LNCAP (cell line): ENCODE data around the gene FOXN1.

Source experiments
- TF ChIP-seq, protein P1 (sequence below): fragments of 450-650 bp; IDR thresholded peaks from 2 replicates; pipeline ENCODE4 v1.5.1; 2017; ENCODE audit warnings: mild to moderate bottlenecking

The FOXN1 gene

DNA sequence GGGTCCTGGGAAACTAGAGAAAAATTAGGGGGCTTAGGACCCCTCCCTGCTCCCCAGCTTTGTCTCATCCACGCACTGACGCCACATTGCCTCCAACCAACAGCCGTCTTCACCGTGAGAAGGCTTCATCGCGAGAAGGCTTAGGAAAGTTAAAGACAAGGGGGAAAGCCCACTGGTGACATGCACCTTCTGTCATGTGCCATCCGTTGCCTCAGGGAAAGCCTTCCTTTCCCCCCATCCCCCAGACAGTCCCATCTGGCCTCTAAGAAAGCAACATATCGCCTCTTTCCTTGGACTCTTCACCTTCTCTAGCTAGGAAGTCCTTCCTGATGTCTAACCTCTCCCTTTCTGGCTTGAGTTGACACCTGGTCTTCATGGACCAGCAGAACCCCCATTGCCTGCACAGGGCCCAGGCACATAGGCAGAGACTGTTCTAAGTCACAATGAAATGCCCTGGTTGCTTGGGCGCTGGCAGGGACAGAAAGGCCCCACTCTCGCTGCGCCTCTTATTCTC lies 2.1 kb downstream of the FOXN1 start:
- TF ChIP-seq, protein P1, sequence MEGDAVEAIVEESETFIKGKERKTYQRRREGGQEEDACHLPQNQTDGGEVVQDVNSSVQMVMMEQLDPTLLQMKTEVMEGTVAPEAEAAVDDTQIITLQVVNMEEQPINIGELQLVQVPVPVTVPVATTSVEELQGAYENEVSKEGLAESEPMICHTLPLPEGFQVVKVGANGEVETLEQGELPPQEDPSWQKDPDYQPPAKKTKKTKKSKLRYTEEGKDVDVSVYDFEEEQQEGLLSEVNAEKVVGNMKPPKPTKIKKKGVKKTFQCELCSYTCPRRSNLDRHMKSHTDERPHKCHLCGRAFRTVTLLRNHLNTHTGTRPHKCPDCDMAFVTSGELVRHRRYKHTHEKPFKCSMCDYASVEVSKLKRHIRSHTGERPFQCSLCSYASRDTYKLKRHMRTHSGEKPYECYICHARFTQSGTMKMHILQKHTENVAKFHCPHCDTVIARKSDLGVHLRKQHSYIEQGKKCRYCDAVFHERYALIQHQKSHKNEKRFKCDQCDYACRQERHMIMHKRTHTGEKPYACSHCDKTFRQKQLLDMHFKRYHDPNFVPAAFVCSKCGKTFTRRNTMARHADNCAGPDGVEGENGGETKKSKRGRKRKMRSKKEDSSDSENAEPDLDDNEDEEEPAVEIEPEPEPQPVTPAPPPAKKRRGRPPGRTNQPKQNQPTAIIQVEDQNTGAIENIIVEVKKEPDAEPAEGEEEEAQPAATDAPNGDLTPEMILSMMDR = no peak

DNA sequence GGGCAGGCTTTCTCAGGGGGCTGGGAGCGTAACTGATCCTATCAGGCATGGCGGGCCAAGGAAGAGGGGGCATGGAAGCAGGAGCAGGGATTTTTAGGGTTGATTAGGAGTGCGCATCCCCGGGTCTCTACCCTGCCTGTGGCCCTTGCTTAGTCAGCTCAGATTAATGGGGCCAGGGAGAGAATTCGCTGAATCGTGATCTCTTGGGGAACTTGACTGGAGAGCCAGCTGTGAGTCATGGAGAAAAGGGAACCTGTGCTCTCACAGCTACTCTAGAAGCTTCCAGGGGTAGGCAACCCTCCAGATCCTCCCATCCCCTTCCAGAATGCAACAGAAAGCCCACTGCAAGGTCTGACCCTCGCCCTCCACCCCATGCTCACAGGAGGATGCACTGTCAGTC lies 3.6 kb downstream of the FOXN1 start:
- TF ChIP-seq, protein P1 = no peak

DNA sequence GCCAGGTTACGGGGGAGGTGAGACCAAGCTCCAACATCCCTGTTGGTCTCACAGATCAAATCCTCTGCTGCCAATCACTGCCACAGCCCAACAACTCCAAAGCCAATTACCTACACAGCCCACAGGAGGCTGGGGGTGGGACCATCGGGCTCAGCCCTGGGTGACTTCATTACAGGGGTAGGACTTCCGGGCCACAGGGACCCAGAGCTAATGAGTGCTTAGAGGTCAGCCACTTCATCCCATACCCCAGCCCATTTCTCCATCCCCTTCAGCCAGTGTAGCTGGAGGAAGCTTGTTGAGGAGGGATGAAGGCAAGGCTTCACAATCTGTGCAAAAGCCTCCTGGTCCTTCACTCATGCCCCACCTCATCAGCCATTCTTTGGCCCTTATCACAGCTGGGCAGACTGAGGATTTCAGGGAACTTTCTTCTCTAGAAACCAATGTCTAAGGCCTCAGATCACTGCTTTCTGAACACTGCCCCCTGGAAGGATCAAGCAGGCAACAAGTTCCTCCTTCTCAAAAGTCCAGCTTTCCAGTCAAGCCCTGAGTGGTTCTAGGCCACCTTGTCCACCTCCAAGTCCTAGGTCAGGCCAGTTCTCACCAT lies 5.8 kb downstream of the FOXN1 start:
- TF ChIP-seq, protein P1 = no peak

DNA sequence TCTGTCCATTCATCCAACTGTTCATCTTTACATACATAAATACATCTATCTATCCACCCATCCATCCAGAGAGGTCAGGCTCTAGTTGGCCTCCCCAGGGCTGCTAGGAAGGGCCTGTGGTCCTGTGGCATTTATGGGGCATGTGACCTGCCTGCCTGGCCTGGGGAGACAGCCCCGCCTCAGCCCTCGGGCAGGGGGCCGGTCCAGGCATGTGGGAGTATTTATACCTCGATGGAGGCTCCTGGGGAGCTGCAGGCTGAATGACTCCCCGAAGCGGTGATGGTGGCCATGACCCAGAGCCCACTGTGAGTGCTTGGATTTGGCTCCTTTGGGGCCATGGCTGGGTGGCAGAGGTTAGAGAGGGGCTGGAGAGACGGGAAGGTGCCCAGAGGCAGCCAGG lies 7.3 kb downstream of the FOXN1 start:
- TF ChIP-seq, protein P1 = no peak

DNA sequence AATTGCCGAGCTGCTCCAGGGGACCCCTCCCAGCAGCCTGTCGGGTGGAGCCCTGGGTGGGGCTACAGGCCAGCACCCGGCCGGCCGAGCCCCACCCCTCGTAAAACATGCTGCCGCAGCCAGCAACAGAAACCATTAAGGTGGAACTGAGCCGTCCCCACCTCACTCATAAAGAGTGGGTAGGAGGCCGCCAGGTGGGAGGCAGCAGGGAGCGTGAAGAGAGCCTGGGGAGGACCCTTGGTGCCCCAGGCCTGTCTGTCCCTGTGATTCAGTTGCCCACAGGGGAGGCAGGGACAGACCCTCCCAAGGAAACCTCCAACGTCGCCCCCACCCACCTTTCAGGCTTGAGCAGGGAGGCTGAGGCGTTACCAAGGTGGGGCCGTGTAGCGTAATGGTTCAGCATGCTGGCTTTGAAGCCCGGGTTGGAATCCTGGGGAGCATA lies 8.4 kb downstream of the FOXN1 start:
- TF ChIP-seq, protein P1 = no peak

DNA sequence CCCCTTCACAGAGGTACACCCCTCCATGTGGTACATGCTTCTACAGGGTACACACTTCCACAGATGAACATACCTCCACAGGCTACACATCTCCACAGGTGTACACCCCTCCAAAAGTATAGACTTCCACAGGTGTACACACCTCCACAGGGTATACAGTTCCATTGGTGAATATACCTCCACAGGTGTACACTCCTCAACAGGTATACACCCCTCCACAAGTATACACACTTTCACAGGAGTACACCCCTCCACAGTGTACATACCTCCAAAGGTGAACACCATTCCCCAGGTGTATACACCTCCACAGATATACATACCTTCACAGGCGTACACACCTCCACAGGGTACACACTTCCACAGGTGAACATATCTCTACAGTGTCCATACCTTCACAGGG lies 9.4 kb downstream of the FOXN1 start:
- TF ChIP-seq, protein P1 = no peak

DNA sequence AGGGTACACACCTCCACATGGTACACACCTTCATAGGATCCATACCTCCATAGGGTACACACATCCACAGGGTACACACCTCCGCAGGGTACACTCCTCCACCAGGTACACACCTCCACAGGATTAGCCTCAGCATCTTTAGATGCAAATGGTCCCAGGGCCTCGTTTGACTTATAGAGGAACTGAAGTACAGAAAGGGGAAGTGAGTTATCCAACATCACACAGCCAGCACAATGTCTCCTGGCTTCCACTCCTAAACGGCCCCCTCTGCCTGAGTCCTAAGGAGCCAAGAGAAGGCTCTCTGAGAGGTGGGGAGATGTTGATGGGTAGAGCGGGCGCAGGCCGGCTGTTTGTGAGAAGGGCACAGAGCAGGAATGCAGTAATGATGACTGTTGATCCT lies 12.0 kb downstream of the FOXN1 start:
- TF ChIP-seq, protein P1 = no peak

DNA sequence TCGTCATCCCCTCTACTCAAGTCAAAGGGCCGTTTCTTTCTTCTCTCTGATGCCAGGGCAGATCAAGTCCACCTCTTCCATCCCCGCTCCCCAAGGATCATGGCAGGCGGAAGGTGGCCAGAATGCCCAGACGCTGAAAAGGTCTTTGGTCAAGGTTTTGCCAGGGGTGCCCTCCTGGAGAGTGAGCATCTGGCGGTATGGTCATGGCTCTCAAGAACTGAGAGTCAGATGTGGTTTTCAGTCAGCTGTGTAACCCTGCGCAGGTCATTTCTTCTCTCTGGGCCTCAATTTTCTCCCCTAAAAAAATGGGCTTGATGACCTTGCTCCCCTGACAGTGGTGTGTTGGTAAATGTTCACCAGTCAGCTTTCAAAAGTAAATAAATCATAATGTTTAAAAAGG lies 12.4 kb downstream of the FOXN1 start:
- TF ChIP-seq, protein P1 = no peak
